Smooth muscle cell (in vitro differentiated cells): ENCODE measurements around the gene RETREG1. TPM values are rescaled to one million over a fixed set of nuclear protein-coding genes. Genes with fewer than 3 reads are reported as not detected.

Experiments
- DNase-seq: peaks from one replicate; lab custom pipeline; 2025; ENCODE audit not compliant: unreplicated experiment; lab: John Stamatoyannopoulos, UW
- H2AFZ ChIP-seq: fragments of 200-600 bp; sonication (generic); 2 replicates; pipeline ENCODE4 v1.6.0; 2016; ENCODE audit warnings: antibody characterized with exemption, low read depth, mild to moderate bottlenecking
- H3F3A ChIP-seq: fragments of 200-600 bp; sonication (generic); 2 replicates; pipeline ENCODE4 v1.6.0; 2017; ENCODE audit warnings: antibody characterized with exemption, low read depth
- H3K27ac ChIP-seq: fragments of 200-600 bp; sonication (generic); 2 replicates; pipeline ENCODE4 v1.5.1; 2016; ENCODE audit warnings: low read depth, mild to moderate bottlenecking
- H3K27me3 ChIP-seq: fragments of 200-600 bp; sonication (generic); 2 replicates; pipeline ENCODE4 v1.6.1; 2016; ENCODE audit warnings: low read depth, mild to moderate bottlenecking
- H3K36me3 ChIP-seq: fragments of 200-600 bp; sonication (generic); 2 replicates; pipeline ENCODE4 v1.5.1; 2016; ENCODE audit warnings: low read depth
- H3K4me1 ChIP-seq: fragments of 200-600 bp; sonication (generic); 2 replicates; pipeline ENCODE4 v1.5.1; 2016; ENCODE audit warnings: low read depth
- H3K4me2 ChIP-seq: fragments of 200-600 bp; sonication (generic); 2 replicates; pipeline ENCODE4 v1.6.0; 2016; ENCODE audit warnings: mild to moderate bottlenecking
- H3K4me3 ChIP-seq: fragments of 200-600 bp; sonication (generic); 2 replicates; pipeline ENCODE4 v1.5.1; 2016; ENCODE audit warnings: mild to moderate bottlenecking
- H3K79me2 ChIP-seq: fragments of 200-600 bp; sonication (generic); 2 replicates; pipeline ENCODE4 v1.6.0; 2016; ENCODE audit warnings: low read depth, mild to moderate bottlenecking
- H3K9ac ChIP-seq: fragments of 200-600 bp; sonication (generic); 2 replicates; pipeline ENCODE4 v1.6.0; 2016; ENCODE audit warnings: low read depth
- H3K9me3 ChIP-seq: fragments of 200-600 bp; sonication (generic); replicated peaks from 2 replicates; pipeline ENCODE4 v1.5.1; 2016; ENCODE audit warnings: low read depth
- H4K20me1 ChIP-seq: fragments of 200-600 bp; sonication (generic); 2 replicates; pipeline ENCODE4 v1.6.0; 2016; ENCODE audit warnings: low read depth
- WGBS: methylation state at CpG from one replicate; pipeline ENCODE4 v1.1.7; 2016; ENCODE audit warnings: low lambda C conversion rate; 5-methylcytosine and 5-hydroxymethylcytosine counted together
- polyA plus RNA-seq: library from polyadenylated mRNA; unstranded; fragments of >200 nt; fragmentation: Nextera tagmentation; extraction: Ambion mirVana; gene quantifications from 2 replicates; pipeline ENCODE4 v1.2.1, GENCODE V29; 2016
- total RNA-seq: library from RNA; depleted of rRNA; stranded (reverse); fragments of >200 nt; gene quantifications from 2 replicates; pipeline ENCODE4 v1.2.3, GENCODE V29; 2014
- TF ChIP-seq, protein P1 (sequence below): fragments of 200-600 bp; sonication (generic); IDR thresholded peaks from 2 replicates; pipeline ENCODE4 v1.5.1; 2017; ENCODE audit warnings: borderline replicate concordance, mild to moderate bottlenecking, antibody characterized with exemption; ENCODE audit not compliant: insufficient read depth, poor library complexity, severe bottlenecking

Gene RETREG1
- total and polyA plus RNA-seq, 2 experiments from 2014 or later, result 0.19 to 4.4 TPM

DNA sequence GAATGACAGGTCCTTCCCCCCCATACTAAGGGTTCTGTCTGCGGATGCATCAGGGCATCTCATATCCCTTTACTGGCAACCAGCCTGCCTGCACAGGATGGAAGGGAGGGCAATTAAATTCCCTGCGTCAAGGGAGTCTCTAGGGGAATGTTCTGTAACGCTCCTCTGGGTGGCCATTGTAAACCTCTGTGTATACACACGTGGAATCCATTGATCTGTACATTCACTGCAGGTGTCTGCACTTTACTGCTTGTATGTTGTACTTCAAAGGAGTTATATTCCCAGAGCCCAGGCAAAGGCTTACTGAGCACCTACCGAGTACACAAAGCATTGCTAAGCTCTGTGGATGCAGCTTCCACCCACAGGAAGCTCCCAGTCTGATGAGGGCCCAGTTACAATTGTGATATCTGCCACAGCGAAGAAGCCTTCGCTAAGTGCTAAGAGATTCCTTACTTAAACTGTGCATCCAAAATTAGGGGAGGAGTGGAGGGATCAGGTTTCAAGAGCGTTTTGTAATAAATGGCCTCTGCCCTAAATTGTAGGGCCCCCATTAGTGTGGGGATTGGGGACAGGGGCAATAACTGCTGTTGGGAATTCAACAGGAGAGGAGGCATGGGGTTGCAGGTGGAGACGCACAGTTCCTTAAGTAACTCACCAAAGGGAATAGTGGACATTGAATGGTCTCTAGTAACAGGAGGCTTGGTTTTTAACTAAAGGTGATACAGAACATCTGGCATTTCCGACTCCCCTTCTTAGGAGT is 1.5 kb upstream of the RETREG1 start:
- Histone ChIP-seq H3K27ac (no peak overlapping the region), H2AFZ (no peak overlapping the region), H3K4me2 (no peak overlapping the region), H3F3A (no peaks in the 10 kb centered on the region), H3K9me3 (no peaks in the 10 kb centered on the region), H3K36me3 (no peaks in the 10 kb centered on the region), H3K9ac (no peak overlapping the region), H3K27me3 (peaks cover 30% of the 10 kb centered on the region), H3K4me1 (peaks cover 3% of the 10 kb centered on the region), H3K4me3 (no peak overlapping the region), H3K79me2 (no peaks in the 10 kb centered on the region), H4K20me1 (no peaks in the 10 kb centered on the region)
- WGBS, result 75% methylated on average over 10 of the region's 10 CpGs
- TF ChIP-seq, protein P1, sequence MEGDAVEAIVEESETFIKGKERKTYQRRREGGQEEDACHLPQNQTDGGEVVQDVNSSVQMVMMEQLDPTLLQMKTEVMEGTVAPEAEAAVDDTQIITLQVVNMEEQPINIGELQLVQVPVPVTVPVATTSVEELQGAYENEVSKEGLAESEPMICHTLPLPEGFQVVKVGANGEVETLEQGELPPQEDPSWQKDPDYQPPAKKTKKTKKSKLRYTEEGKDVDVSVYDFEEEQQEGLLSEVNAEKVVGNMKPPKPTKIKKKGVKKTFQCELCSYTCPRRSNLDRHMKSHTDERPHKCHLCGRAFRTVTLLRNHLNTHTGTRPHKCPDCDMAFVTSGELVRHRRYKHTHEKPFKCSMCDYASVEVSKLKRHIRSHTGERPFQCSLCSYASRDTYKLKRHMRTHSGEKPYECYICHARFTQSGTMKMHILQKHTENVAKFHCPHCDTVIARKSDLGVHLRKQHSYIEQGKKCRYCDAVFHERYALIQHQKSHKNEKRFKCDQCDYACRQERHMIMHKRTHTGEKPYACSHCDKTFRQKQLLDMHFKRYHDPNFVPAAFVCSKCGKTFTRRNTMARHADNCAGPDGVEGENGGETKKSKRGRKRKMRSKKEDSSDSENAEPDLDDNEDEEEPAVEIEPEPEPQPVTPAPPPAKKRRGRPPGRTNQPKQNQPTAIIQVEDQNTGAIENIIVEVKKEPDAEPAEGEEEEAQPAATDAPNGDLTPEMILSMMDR, result no peak
- no peak for DNase-seq

DNA sequence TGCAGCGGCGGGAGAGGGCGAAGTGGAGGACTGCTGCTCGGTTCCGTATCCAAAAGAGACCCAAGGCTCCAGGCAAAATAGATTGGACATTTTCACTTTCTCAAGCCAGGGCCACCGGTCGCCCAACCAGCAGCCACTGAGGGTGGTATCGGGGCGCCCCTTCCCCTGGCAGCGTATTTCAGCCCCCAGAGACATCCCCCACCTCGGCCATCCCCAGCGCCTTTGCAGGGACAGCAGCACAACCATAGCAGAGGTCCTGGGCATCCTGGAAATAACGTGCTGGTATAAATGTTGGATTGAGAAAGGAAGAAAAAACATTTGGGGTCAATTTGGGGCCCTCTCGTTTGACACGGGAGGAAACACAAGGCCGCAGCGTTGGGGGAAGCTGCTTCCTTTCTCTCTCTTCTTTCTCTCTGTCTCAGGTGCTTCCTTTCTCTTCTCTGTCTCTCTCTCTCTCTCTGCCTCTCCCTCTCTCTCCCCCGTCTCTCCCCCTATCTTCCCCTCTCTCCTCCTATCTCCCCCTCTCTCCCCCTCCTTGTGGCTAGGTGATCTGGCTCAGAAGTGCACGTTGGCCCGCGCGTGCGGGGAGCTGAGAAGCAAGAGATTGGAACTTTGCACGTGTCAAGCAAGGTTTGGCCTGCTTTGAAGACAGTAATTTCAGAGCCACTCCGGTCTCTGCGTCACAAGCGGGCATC is 624 bp upstream of the RETREG1 start:
- Histone ChIP-seq H3K4me3 (peak overlapping the region; percentile 83), H2AFZ (peak overlapping the region; percentile 86), H3K27me3 (peaks cover 30% of the 10 kb centered on the region), H3K27ac (no peak overlapping the region), H3K4me1 (peaks cover 3% of the 10 kb centered on the region), H3K36me3 (no peaks in the 10 kb centered on the region), H3K9ac (no peak overlapping the region), H3F3A (no peaks in the 10 kb centered on the region), H3K9me3 (no peaks in the 10 kb centered on the region), H4K20me1 (no peaks in the 10 kb centered on the region), H3K4me2 (peak overlapping the region; percentile 99), H3K79me2 (no peaks in the 10 kb centered on the region)
- TF ChIP-seq, protein P1, result no peak
- no peak for DNase-seq
- WGBS, result 17% methylated on average over 21 of the region's 27 CpGs

DNA sequence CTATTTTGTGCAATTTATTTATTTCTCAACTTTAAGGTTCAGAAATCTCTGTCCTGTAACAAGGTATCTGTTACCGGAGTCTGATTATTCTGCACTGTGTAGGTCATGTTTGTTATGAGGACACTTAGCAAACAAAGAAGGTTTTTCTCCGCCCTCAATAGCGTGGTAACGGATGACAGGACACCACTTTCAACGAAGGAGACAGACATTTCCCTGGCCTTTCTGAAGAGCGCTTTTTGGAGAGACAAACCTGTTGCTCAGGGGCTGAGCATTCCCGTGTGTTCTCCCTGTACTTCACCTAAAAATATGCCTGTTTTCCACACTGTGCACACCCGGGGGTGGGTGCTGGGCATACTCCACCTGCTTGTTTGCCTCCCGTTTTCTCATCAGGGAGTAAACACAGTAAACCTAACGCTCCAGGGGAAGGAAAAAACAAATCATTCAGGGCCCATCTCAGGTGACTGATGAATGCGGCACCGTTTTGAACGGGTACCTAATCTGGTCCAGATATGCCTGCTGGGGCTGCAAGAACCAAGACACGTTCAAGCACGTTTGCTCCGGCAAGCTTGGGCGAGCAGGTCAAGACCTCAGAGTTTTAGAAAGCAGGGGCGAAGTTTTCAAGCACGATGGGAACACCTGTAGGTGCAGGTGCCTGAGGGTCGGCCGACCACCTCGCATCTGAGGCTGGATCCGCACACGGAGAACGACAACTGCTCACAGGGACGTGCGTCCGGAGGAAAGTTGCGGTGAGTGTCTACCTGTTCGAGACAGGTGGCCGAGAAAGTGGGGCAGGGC is 859 bp downstream of the RETREG1 start:
- H3K36me3 ChIP-seq, result no peaks in the 10 kb centered on the region
- peak overlapping the region; percentile 92 for H2AFZ ChIP-seq
- DNase-seq, result no peak
- peaks cover 3% of the 10 kb centered on the region for H3K4me1 ChIP-seq
- 20% methylated on average over 31 of the region's 31 CpGs for WGBS
- H4K20me1 ChIP-seq, result no peaks in the 10 kb centered on the region
- H3K4me2 ChIP-seq, result peak overlapping the region; percentile 99
- no peak overlapping the region for H3K9ac ChIP-seq
- H3F3A ChIP-seq, result no peaks in the 10 kb centered on the region
- peak overlapping the region; percentile 83 for H3K4me3 ChIP-seq
- TF ChIP-seq, protein P1, result no peak
- H3K27me3 ChIP-seq, result peaks cover 30% of the 10 kb centered on the region
- H3K9me3 ChIP-seq, result no peaks in the 10 kb centered on the region
- H3K79me2 ChIP-seq, result no peaks in the 10 kb centered on the region
- H3K27ac ChIP-seq, result no peak overlapping the region
